HG02943 (cell line): Measurements from ENCODE around the gene SLC38A2.
A peak's percentile ranks its signal among the peaks of the same experiment; 100 is the strongest.

ENCODE experiments used
- ATAC-seq: cut with Tn5 transposase; IDR thresholded peaks from one replicate; pipeline ENCODE4 v1.9.1; 2021; ENCODE audit warnings: mild to moderate bottlenecking, low read depth, moderate library complexity; ENCODE audit not compliant: unreplicated experiment

SLC38A2 gene

GRCh38 chr12:46363582-46364299 lies 8.8 kb downstream of the SLC38A2 start:
- no peak for ATAC-seq

- no peak for ATAC-seq
These were observed 9.5 kb downstream of the SLC38A2 start for GRCh38 chr12:46362895-46363581.

GRCh38 chr12:46361667-46362034 lies 10.9 kb downstream of the SLC38A2 start:
- no peak for ATAC-seq

GRCh38 chr12:46360908-46361666 lies 11.5 kb downstream of the SLC38A2 start:
- ATAC-seq = peak; percentile 84

- no peak for ATAC-seq
These were observed 12.2 kb downstream of the SLC38A2 start for GRCh38 chr12:46360370-46360769.

- ATAC-seq = no peak
These were observed 12.8 kb downstream of the SLC38A2 start for GRCh38 chr12:46359667-46360280.

GRCh38 chr12:46358791-46359666 lies 13.5 kb downstream of the SLC38A2 start:
- no peak for ATAC-seq

GRCh38 chr12:46358325-46358700 lies 14.3 kb downstream of the SLC38A2 start:
- ATAC-seq = no peak

- no peak for ATAC-seq
These were observed 14.9 kb downstream of the SLC38A2 start for GRCh38 chr12:46357438-46358324.

- ATAC-seq = no peak
These were observed 15.7 kb downstream of the SLC38A2 start for GRCh38 chr12:46356655-46357437.

- no peak for ATAC-seq
These were observed 17.8 kb downstream of the SLC38A2 start for GRCh38 chr12:46354802-46355199.

- ATAC-seq = no peak
These were observed 18.3 kb downstream of the SLC38A2 start for GRCh38 chr12:46354111-46354801.

GRCh38 chr12:46351886-46352650 lies 20.5 kb downstream of the SLC38A2 start:
- ATAC-seq = no peak

- no peak for ATAC-seq
These were observed 21.4 kb downstream of the SLC38A2 start for GRCh38 chr12:46351138-46351537.

GRCh38 chr12:46349253-46349652 lies 23.3 kb downstream of the SLC38A2 start:
- ATAC-seq = no peak

GRCh38 chr12:46343118-46343852 lies 29.3 kb downstream of the SLC38A2 start:
- ATAC-seq = no peak
